Neural progenitor cell (in vitro differentiated cells): ENCODE results near the gene UPP1.

Experiments
- EZH2 ChIP-seq: fragments of 200-600 bp; sonication (generic); IDR thresholded peaks from 2 replicates; pipeline ENCODE4 v1.6.1; 2017; ENCODE audit warnings: antibody characterized with exemption, mild to moderate bottlenecking, moderate library complexity
- TF ChIP-seq, protein P1 (sequence below): fragments of 200-600 bp; sonication (generic); IDR thresholded peaks from 2 replicates; pipeline ENCODE4 v1.5.1; 2017; ENCODE audit warnings: antibody characterized with exemption, mild to moderate bottlenecking

- TF ChIP-seq, protein P1, sequence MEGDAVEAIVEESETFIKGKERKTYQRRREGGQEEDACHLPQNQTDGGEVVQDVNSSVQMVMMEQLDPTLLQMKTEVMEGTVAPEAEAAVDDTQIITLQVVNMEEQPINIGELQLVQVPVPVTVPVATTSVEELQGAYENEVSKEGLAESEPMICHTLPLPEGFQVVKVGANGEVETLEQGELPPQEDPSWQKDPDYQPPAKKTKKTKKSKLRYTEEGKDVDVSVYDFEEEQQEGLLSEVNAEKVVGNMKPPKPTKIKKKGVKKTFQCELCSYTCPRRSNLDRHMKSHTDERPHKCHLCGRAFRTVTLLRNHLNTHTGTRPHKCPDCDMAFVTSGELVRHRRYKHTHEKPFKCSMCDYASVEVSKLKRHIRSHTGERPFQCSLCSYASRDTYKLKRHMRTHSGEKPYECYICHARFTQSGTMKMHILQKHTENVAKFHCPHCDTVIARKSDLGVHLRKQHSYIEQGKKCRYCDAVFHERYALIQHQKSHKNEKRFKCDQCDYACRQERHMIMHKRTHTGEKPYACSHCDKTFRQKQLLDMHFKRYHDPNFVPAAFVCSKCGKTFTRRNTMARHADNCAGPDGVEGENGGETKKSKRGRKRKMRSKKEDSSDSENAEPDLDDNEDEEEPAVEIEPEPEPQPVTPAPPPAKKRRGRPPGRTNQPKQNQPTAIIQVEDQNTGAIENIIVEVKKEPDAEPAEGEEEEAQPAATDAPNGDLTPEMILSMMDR, result no peak
- no peak for TF ChIP-seq EZH2
These were observed 39.2 kb upstream of the UPP1 start for GRCh38 chr7:48049850-48050249.
